Activated effector memory CD4-positive, alpha-beta T cell treated with anti-CD3 and anti-CD28 coated beads, Interleukin-2, amount 50 U/mL, for 16 hours (primary cell): ENCODE measurements around the gene PLEKHA7.

Experiments
- DNase-seq: peaks from one replicate; pipeline ENCODE4 v3.0.0-alpha.2; 2020

The PLEKHA7 gene

DNA sequence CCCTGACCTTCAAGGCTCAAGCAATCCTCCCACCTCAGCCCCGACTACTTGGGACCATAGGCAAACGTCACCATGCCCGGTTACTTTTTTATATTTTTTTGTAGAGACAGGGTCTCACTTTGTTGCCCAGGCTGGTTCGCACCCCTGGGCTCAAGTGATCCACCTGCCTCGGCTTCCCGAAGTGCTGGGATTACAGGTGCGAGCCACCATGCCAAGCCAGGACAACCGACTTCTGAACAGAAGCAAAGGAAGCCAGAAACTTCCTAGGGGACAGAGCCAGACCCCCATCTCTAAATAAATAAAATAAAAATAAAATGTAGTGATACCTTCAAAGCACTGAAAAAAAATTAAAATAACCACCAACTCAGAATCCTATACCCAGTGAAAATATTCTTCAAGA lies 249.3 kb downstream of the PLEKHA7 start:
- DNase-seq = no peak

DNA sequence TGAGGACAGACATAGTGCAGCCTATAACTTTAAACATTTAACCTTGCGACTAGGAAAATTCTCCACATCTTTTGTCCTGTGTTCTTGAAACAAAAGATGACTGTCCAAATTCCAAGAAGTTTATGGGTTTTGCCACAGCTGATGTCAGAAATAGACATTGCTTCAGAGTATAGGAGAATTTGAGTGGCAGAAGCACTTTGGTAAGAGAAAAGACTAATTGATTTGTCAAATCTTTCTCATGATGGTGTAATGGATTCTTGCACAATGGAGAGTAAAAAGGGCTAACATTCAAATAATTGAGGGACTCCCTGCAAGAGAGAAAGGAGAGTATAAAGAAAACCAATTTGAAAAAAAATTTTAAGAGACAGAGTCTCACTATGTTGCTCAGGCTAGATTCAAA lies 250.5 kb downstream of the PLEKHA7 start:
- DNase-seq = no peak

DNA sequence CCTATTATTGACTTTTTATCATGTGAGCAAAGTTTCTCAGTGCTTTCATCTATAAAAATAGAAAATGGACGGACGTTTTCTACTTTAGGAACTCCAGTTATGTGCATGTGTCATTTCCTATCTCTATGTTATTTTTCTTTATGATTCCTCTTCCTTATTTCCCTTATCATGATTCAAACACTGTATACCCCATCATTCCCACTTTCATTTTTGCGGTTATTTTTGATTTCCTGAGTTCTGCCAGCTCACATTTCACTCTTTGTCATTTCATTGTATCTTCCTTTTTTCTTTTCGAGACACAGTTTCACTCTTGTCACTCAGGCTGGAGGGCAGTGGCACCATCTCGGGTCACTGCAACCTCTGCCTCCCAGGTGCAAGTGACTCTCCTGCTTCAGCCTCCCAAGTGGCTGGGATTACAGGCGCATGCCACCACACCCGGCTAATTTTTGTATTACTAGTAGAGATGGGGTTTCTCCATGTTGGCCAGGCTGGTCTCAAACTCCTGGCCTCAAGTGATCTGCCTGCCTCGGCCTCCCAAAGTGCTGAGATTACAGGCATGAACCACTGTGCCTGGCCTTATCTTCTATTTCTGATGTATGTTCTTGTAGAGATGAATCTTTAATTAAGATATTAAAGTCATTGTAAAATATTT lies 254.2 kb downstream of the PLEKHA7 start:
- DNase-seq = no peak

DNA sequence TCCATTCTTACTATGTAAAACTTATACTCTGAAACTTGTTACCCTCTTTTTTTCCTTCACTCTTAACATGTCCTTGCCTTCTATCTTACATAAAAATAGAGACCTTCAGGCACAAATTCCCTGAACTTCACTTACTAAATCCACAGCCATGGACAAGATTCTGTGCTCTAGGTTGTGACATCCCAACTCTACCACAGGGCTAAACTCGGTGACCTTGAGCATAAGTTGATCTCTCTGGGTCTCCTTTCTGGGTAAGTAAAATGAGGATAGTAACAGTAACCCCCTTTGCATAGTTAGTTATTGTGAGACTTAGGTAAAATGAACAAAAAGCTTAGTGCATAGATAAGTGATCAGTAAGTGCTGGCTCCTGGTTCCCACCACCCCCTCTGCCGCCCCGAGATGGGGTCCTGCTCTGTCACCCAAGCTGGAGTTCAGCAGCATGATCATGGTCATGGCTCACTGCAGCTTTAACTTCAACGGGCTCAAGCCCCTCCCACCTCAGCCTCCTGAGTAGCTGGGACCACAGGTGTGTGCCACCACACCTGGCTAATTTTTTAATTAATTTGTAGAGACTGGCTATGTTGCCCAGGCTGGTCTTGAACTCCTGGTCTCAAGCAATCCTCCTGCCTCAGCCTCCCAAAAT lies 255.7 kb downstream of the PLEKHA7 start:
- no peak for DNase-seq

DNA sequence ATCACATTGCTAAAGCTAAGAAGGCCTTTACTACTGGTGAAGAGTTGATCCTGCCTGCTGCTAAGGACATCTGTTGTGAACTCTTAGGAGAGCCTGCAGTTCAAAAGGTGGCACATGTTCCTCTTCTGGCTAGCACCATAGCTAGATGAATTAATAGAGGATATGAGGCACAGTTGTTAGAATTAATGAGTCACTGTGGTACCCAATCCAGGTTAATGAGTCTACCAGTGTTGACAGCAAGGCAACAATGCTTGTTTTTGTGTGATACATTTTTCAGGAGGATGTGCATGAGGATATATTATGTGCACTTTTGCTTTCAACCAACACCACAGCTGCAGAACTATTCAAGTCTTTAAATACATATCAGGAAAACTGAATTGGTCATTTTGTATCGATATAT lies 263.8 kb downstream of the PLEKHA7 start:
- DNase-seq = no peak

DNA sequence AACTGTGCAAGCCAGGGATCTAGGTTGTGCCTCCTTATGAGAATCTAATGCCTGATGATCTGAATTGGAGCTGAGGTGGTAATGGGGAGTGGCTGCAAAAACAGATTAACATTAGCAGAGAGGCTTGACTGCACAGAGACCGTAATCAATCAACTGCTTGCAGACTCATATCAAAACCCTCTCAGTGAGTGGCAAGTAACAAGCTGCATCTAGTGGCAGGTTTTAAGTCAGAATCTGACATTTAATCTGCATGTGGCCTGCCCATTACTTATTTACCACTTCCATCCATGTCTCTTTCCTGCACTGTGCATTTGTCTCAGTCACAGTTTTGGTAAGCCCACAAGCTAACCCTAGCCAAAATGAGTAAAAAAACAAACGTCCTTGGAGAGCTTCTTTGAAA lies 264.5 kb downstream of the PLEKHA7 start:
- DNase-seq = no peak

DNA sequence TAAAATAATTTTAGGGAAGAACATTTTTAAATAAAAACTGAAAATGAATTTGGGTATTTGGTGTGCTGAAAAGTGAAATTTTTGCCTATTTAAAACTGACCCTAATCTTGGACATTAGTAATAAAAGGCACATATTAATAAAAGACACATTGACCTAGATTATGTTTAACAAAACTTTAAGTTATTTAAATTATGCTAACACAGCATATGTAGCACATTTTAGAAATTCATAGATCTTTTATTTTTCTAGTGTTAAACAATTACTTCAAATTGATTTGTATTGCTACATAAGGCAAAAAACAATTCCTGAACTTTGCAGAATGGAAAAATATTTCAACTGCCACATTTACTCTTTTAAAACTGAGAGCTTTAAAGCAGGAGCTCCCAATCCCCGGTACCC lies 265.1 kb downstream of the PLEKHA7 start:
- no peak for DNase-seq

DNA sequence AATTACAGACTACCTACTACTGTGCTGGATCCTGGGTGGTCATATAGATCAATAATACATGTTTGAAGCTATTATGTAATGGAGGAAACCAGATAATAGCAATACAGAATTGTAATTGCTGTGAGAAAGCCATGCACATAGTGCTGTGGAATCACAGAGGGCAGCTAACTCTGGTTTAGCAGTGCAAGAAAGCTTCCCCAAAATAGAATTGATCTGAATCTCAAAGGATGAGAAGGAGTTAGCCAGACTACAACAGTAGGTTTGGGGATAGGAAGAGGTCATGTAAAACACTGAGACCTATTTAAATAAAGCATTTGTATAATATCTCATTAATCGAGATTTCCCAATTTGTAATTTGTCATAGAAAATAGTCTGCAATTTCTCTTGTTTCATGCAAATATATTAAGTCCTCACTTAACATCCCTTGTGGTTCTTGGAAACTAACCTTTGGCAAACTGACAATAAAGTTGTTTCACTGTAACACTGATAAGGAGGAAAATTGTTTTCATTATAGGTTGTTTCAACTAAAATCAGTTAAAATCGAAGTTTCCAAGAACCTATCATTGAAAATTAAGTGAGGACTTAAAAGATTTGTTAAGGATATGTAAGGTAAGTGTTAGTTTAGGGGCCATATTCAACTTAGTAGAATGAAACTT lies 268.1 kb downstream of the PLEKHA7 start:
- DNase-seq = no peak

DNA sequence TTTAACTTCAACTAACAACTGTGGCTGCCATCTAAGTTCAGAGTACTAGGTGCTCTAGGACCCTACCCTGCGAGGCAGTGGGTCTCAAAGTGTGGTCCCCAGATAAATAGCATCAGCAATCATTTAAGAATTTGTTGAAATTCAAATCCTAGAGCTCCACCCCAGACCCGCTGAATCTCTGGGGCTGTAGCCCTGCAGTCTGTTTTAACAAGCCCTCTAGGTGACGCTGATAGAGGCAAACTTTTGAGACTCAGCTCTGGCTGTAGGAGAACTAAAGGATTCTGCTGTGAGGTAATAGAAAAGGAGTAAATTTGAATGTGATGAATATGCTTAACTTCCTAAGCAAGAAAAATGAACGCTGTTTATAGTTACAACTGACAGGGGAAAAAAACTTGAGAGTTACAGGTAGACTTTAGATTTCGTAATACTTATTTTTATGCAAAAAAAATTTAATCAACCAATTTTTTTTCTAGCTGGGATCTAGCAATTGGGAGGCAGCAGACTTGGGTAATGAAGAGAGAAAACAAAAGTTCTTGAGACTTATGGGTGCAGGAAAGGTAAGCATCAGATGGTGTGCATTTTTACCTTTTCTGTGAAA lies 270.0 kb downstream of the PLEKHA7 start:
- no peak for DNase-seq

DNA sequence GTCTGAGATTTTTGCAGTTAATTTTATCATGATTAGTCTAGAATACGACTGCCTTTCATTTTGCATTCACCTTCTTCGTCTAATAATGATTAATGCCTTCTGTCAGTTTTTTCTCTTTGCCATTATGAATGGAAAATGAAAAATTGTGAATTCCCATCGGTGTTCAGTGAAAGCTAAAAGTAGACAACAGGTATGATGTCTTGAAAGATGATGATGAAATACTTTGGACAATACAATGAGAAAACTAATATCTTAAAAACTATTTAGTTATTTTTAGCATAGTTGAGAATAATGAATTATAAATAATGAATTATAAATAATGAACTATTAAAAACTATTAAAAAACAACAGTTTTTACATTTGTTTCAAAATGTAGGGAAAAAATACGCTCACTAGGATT lies 270.7 kb downstream of the PLEKHA7 start:
- no peak for DNase-seq

DNA sequence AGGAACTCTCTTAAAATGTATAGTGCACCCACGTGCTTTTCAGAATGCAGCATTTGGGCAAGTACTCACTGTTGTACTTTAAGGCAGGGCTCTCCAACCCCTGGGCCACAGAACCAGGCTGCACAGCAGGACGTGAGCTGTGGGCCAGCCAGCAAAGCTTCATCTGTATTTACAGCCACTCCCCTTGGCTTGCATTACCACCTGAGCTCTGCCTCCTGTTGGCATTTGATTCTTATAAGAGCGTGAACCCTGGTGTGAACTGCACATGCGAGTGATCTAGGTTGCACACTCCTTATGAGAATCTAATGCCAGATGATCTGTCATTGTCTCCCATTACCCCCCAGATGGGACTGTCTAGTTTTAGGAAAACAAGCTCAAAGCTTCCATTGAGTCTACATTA lies 272.7 kb downstream of the PLEKHA7 start:
- no peak for DNase-seq

DNA sequence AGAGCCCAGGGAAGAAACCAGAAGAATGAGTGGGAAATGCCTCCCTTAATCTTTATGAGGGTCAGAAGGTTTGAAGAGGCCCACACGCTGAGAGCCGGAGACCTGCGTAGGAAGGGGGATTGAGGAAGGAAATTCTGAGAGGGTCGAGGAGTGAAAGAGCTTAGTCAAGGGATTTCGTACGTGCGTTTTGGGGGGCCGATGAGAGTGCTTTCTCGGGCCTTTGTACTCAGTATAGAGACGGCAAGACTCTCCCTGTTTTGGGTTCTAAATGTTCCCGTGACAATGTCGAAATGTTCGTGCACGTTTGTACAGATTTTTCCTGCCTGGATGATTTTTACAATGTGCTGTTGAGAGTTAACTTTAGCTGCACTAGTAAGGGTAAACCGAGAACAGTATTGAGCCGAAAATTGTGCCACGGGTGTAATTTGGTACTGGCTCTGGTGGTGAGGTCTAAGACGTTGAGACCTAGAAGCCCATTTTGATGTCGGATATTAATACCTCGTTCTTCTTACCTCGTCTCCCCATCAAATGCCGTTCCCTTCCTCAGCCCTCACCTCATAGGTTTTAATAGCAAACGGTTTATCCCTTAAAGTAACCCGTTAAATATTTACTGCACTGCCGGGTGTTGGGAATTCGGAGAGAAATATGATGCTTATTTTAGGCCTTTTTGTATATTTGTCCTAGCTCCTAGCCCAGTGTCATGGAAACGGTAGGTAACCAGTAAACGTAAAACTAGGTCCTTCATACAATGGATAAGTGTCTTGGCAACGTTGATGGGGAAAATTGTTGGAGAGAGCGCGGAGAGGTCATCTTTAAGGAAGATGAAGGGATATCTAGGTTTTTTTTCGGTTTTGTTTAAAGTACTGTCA lies 275.0 kb downstream of the PLEKHA7 start:
- DNase-seq = no peak

DNA sequence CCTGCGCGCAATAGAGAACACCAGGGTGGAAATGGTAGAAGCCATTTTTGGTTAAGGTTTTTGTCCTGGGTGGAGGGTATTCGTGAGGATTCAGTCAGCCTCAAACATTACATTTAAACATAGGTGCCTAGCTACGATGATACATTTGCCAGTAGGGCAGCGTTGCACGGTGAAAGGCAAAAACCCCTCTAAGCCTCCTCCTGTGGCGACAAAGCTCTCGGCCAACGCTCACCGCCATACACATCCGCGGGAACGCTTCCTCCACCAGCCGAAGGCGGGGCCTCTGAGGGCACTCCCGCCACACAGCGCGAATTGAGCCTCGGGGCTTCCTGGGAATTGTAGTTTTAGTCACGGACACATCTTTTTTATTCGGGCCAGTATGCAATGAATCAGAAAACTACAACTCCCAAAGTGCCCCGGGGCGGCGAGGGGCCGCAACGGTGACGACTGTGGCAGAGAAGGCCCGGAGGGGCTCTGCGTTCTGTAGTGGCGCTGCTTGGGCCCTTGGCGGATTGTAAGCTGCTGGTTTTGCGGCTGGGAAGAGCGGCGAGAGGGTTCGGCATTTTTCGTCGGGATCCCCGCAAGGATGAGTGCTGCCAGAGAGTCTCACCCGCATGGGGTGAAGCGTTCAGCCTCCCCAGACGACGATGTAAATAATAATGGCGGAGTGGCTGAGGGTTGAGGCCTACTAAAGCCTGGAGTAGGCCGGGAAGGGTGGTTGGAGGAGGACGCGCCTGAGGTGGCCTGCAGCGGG lies 275.8 kb downstream of the PLEKHA7 start, which contains the start of gene C11orf58:
Gene C11orf58 (plus strand): TSS at position 455 of the 754 bp plus-strand sequence. CDS start 132 bp downstream, at position 587.
- DNase-seq = peak; percentile 98

DNA sequence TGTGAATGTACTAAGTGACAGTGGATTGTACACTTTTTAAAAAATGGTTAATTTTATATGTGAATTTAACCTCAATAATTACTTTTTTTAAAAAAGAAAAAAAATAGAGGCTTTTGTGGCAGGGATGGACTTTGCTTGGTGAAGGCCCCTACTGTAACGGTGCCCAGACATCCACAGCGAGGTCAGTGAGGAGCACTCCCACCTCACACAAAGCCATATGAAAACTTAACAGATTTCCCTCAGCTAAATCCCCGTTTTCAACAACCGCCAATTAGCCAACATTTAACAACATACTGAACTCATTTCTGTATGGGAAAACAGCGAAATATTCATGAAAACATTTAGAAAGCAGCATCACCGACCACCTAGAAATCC lies 276.4 kb downstream of the PLEKHA7 start:
- no peak for DNase-seq
